HepG2 (cell line): ENCODE results near the gene NUBP1.

ENCODE experiments used
- CBX5 ChIP-seq: sonication (generic); formaldehyde crosslinking; IDR thresholded peaks from 2 replicates; pipeline ENCODE4 v1.4.0; 2020; ENCODE audit warnings: missing genetic modification reagents, borderline replicate concordance
- CHD2 ChIP-seq: IDR thresholded peaks from 2 replicates; pipeline ENCODE4 v1.6.1; 2011; ENCODE audit warnings: low read depth, low read length, improper control_type of control experiment
- HOXA7 ChIP-seq: sonication (generic); formaldehyde crosslinking; IDR thresholded peaks from 2 replicates; pipeline ENCODE4 v1.8.1; 2022; ENCODE audit warnings: mild to moderate bottlenecking, missing genetic modification reagents, moderate library complexity
- SRSF4 ChIP-seq: fragments of 200-400 bp; formaldehyde crosslinking; IDR thresholded peaks from one replicate; pipeline ENCODE4 v1.6.1; 2018; ENCODE audit warnings: mild to moderate bottlenecking, low read depth, low read length, moderate library complexity; ENCODE audit not compliant: poor library complexity, severe bottlenecking
- ZNF263 ChIP-seq: sonication (generic); formaldehyde crosslinking; IDR thresholded peaks from 2 replicates; pipeline ENCODE4 v1.4.0; 2020; ENCODE audit warnings: missing genetic modification reagents
- ZNF614 ChIP-seq: IDR thresholded peaks from 2 replicates; pipeline ENCODE4 v1.6.1; 2018; ENCODE audit warnings: missing biosample characterization, missing genetic modification reagents, inconsistent platforms, borderline replicate concordance
- ZNF615 ChIP-seq: sonication (generic); formaldehyde crosslinking; IDR thresholded peaks from 2 replicates; pipeline ENCODE4 v1.5.0; 2020; ENCODE audit warnings: mild to moderate bottlenecking, missing genetic modification reagents, borderline replicate concordance
- ZSCAN20 ChIP-seq: sonication (generic); formaldehyde crosslinking; IDR thresholded peaks from 2 replicates; pipeline ENCODE4 v1.4.0; 2020; ENCODE audit warnings: missing genetic modification reagents, mild to moderate bottlenecking, borderline replicate concordance

DNA sequence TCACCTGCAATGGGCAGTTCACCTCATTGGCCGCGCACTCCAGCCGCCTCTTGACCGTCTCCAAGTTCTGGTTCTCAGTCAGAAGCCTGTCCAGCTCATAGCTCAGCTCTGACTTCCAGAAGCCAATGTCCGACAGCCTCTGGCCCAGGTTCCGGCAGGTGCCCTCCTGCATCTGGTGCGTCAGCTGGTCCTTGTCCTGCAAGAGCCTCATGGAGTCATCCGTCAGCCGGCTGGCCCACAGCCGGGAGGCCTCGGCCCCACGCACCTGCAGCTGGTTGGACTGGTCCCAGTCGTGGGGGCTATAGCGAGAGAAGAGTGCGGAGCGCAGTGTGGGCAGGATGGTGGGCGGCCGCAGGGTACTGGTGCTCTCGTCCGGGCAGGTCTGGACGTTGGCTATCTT lies 49.3 kb upstream of the NUBP1 start:
- no peak for TF ChIP-seq HOXA7 (CRISPR knock-in tag)
- TF ChIP-seq CHD2, result no peak
- TF ChIP-seq CBX5 (CRISPR knock-in tag), result no peak
- TF ChIP-seq ZNF615 (CRISPR knock-in tag), result no peak
- no peak for TF ChIP-seq SRSF4
- TF ChIP-seq ZNF614 (CRISPR knock-in tag), result no peak
- no peak for TF ChIP-seq ZNF263 (CRISPR knock-in tag)
- no peak for TF ChIP-seq ZSCAN20 (CRISPR knock-in tag)
